Neural progenitor cell (in vitro differentiated cells): ENCODE data around the gene SMIM1.

Source experiments
- CTCF ChIP-seq: fragments of 200-600 bp; sonication (generic); IDR thresholded peaks from 2 replicates; pipeline ENCODE4 v1.5.1; 2017; ENCODE audit warnings: antibody characterized with exemption, mild to moderate bottlenecking
- EZH2 ChIP-seq: fragments of 200-600 bp; sonication (generic); IDR thresholded peaks from 2 replicates; pipeline ENCODE4 v1.6.1; 2017; ENCODE audit warnings: antibody characterized with exemption, mild to moderate bottlenecking, moderate library complexity
- EZH2phosphoT487 ChIP-seq: fragments of 200-600 bp; sonication (generic); IDR thresholded peaks from 2 replicates; pipeline ENCODE4 v1.6.1; 2017; ENCODE audit warnings: antibody characterized with exemption

- TF ChIP-seq EZH2, result no peak
- TF ChIP-seq CTCF, result no peak
- no peak for TF ChIP-seq EZH2phosphoT487
These were observed 26.8 kb upstream of the SMIM1 start for GRCh38 chr1:3745590-3746381.
